IMR-90 (cell line): ENCODE data around the gene WASF1.

Experiments
- CTCF ChIP-seq: conservative IDR thresholded peaks from 2 replicates; pipeline ENCODE4 v1.5.1; 2012; ENCODE audit warnings: mild to moderate bottlenecking, low read depth, low read length, improper control_type of control experiment
- MXI1 ChIP-seq: IDR thresholded peaks from 2 replicates; pipeline ENCODE4 v1.6.1; 2012; ENCODE audit warnings: low read depth, mild to moderate bottlenecking, low read length, moderate library complexity, borderline replicate concordance
- SMC3 ChIP-seq: fragments of 150-350 bp; IDR thresholded peaks from 2 replicates; pipeline ENCODE4 v1.6.1; 2016; ENCODE audit warnings: low read depth, mild to moderate bottlenecking, antibody characterized with exemption, low read length, moderate library complexity

- peak; percentile 29; the same call in 1 of the 2 replicates for TF ChIP-seq MXI1
- TF ChIP-seq CTCF = no peak
- no peak for TF ChIP-seq SMC3
Measured at GRCh38 chr6:110179406-110180227, at the start of gene WASF1.
